Activated CD8-positive, alpha-beta T cell treated with anti-CD3 and anti-CD28 coated beads for 36 hours (primary cell): Measurements from ENCODE around the gene NUFIP1. TPM values are rescaled to one million over a fixed set of nuclear protein-coding genes. Genes with fewer than 3 reads are reported as not detected.
A peak's percentile ranks its signal among the peaks of the same experiment; 100 is the strongest.

ENCODE experiments used
- ATAC-seq: fragments of 200-7000 bp; cut with Tn5 transposase; one replicate; pipeline ENCODE4 v1.10.0; 2021; ENCODE audit warnings: mild to moderate bottlenecking, moderate library complexity
- CTCF ChIA-PET: fragments of 350-600 bp; sonication (Branson Sonifier 250); formaldehyde crosslinking; loops from one replicate; lab custom pipeline; 2021; ENCODE audit warnings: antibody characterized with exemption; lab: Charles Lee
- POLR2A ChIA-PET: fragments of 350-600 bp; sonication (Branson Sonifier 250); formaldehyde crosslinking; loops from one replicate; lab custom pipeline; 2021; ENCODE audit warnings: antibody characterized with exemption; lab: Charles Lee
- DNase-seq: peaks from one replicate; pipeline ENCODE4 v3.0.0-alpha.2; 2020
- H3K27ac Mint-ChIP-seq: one replicate; pipeline ENCODE4 v1.8.0; 2021; ENCODE audit warnings: mild to moderate bottlenecking, mixed read lengths
- H3K27me3 Mint-ChIP-seq: one replicate; pipeline ENCODE4 v1.8.0; 2021; ENCODE audit warnings: mixed read lengths
- H3K36me3 Mint-ChIP-seq: one replicate; pipeline ENCODE4 v1.8.0; 2021; ENCODE audit warnings: low read depth, mixed read lengths
- H3K4me1 Mint-ChIP-seq: one replicate; pipeline ENCODE4 v1.8.0; 2021; ENCODE audit warnings: low read depth, mixed read lengths
- H3K4me3 Mint-ChIP-seq: one replicate; pipeline ENCODE4 v1.8.0; 2021; ENCODE audit warnings: mild to moderate bottlenecking, moderate library complexity, mixed read lengths
- H3K9me3 Mint-ChIP-seq: one replicate; pipeline ENCODE4 v1.8.0; 2021; ENCODE audit warnings: mixed read lengths
- CTCF ChIP-seq: fragments of 200-600 bp; IDR thresholded peaks from one replicate; pipeline ENCODE4 v1.8.0; 2022; ENCODE audit warnings: antibody characterized with exemption, mild to moderate bottlenecking
- intact Hi-C: fragments of 100-400 bp; cut with micrococcal nuclease; formaldehyde crosslinking; loops from one replicate; pipeline ENCODE4 v1.10.0; 2022
- total RNA-seq, 2 experiments: library from RNA; stranded (reverse); gene quantifications; one replicate each; pipeline ENCODE4 v1.2.3, GENCODE V29; 2021

NUFIP1 gene
- total RNA-seq, 2 experiments from 2014 or later: 10.4 to 11.2 TPM

DNA sequence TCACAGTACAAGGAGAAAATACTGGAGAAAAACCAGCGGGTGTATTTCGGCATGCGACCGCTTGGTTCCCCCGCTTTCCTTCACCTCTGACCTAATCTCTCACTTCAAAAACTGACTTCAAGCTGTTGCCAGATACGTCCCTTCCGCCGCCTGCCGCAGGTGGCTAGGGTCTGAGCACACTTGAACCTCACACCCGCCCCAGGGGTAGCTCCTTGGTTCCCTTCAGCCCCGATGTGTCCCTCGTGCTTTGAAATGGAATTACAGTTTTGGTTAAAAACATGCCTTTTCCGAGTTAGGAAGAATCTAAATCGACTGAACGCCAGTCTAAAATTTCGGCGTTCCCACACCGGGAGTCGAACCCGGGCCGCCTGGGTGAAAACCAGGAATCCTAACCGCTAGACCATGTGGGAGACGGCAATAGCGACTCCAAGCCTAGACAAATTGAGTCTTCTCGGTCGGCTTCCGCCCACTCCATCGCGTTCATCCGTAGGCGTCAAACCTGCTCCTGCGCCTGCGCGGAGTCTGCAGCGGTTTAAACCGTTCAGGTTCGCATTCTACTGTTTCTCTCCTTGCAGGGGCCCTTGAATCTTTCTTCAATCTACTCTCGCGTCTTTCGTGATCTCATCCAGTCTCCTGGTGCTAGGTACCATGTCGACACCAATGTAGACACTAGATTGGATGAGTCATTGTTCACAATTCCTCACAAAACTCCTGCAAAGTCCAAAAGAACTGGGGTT lies 71.5 kb downstream of the NUFIP1 start:
- no peak overlapping the region for H3K27ac Mint-ChIP-seq
- peak; percentile 48 for TF ChIP-seq CTCF
- intact Hi-C loops: loop anchor here (5.0 kb wide), 1 partner anchor 435 kb away; no protein-coding TSS in a partner anchor
- ChIA-PET POLR2A (interaction anchor here (1.0 to 1.5 kb wide), 2 partner anchors 18 to 24 kb away, joined by 3 read pairs; no protein-coding TSS in a partner anchor), CTCF (interaction anchor here (0.7 to 2.5 kb wide), 10 partner anchors 10 to 434 kb away, joined by 3 to 12 read pairs (median 3); no protein-coding TSS in a partner anchor)
- H3K9me3 Mint-ChIP-seq: no peaks in the 10 kb centered on the region
- no peaks in the 10 kb centered on the region for H3K36me3 Mint-ChIP-seq
- no peaks in the 10 kb centered on the region for H3K27me3 Mint-ChIP-seq
- peaks cover 4% of the 10 kb centered on the region for H3K4me1 Mint-ChIP-seq
- ATAC-seq: peak; percentile 84
- no peak overlapping the region for H3K4me3 Mint-ChIP-seq
- peak; percentile 95 for DNase-seq

DNA sequence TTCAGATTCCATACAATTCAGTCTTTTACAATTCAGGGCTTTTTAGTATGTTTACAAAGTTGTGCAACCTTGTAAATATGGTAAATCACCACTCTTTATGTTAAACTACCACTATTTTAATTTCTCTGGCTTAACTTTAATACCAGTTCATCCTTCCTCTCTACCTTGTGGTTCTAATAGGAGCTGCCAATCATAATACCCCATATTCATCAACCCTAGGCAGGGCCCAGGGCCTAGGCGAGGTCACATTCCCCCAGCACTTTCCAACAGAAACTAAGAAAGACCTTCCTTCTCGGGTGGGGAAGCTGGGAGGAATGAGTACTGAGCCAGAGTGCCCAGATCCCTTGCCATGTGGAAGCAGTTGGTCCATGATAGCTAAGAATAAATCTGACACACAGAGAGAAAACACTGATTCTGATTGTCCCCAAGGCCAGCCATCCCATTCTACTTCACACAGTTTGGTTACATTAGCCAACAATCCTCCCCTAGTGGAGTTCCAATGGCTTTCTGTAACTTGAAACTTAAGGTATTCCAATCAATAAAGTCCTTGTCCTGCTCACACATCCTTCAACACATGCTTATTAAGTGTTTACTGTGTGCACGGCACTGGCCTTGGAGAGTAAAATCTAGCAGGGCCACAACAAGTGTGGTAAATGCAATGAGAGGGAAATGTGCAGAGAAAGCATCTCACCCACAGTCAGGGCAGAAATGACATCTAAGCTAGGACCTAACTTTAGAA lies 76.8 kb downstream of the NUFIP1 start:
- ATAC-seq: no peak
- TF ChIP-seq CTCF: no peak
- intact Hi-C loops: no loop called here
- CTCF ChIA-PET: interaction anchor here (1.0 kb wide), 1 partner anchor 429 kb away, joined by 5 read pairs; no protein-coding TSS in a partner anchor
- POLR2A ChIA-PET: no interaction called here
- H3K9me3 Mint-ChIP-seq: peaks cover 10% of the 10 kb centered on the region
- H3K27ac Mint-ChIP-seq: no peak overlapping the region
- no peaks in the 10 kb centered on the region for H3K27me3 Mint-ChIP-seq
- H3K4me3 Mint-ChIP-seq: no peak overlapping the region
- H3K36me3 Mint-ChIP-seq: no peaks in the 10 kb centered on the region
- H3K4me1 Mint-ChIP-seq: peaks cover 4% of the 10 kb centered on the region
- DNase-seq: no peak

DNA sequence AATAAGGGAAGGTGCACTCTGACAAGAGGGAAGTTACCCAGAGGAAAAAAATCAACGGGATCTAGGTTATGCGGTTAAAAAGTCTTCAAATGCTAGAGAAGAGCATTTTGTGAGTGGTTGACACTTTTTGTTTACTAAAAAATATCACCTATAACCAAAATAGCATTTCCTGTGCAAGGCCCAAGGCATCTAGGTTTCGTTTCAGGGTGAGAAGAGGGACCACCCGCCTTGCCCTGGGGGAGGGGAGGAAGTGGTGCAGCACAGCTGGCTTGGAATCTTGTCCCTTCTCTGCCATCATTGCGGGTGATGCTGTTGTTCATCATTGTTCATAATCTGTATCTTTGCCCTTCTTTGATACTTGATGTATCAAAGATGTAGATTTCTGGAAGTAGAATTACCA lies 80.6 kb downstream of the NUFIP1 start:
- Mint-ChIP-seq H3K36me3 (no peaks in the 10 kb centered on the region), H3K27me3 (no peaks in the 10 kb centered on the region), H3K9me3 (peaks cover 10% of the 10 kb centered on the region), H3K27ac (no peak overlapping the region), H3K4me1 (no peaks in the 10 kb centered on the region), H3K4me3 (no peak overlapping the region)
- no peak for ATAC-seq
- TF ChIP-seq CTCF: no peak
- no peak for DNase-seq
- intact Hi-C loops: no loop called here
- POLR2A ChIA-PET: no interaction called here
- CTCF ChIA-PET: no interaction called here

DNA sequence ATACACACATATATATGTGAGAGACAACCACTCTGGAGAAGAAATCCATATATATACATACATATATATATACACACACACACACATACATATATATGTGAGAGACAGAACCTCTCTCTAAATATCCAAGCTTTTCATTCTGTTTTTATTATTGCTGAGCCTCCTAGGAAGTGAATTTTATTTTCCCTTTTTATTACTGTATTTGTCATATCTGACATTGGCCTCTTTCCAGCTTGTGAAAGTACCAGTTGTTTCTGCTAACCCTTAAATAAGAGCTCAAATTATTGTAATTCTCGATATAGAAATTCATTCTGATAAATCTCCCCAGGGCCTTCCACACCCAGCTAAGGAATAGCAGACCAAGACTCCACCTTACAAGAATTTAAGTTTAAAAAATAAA lies 81.0 kb downstream of the NUFIP1 start:
- H3K27ac Mint-ChIP-seq: no peak overlapping the region
- POLR2A ChIA-PET: no interaction called here

More for the DNA sequence above, 81.0 kb downstream of the NUFIP1 start:
- H3K4me1 Mint-ChIP-seq: no peaks in the 10 kb centered on the region
- H3K36me3 Mint-ChIP-seq: no peaks in the 10 kb centered on the region
- DNase-seq (no peak), ATAC-seq (no peak)
- CTCF ChIA-PET: no interaction called here
- intact Hi-C loops: no loop called here
- peaks cover 10% of the 10 kb centered on the region for H3K9me3 Mint-ChIP-seq
- no peaks in the 10 kb centered on the region for H3K27me3 Mint-ChIP-seq
- TF ChIP-seq CTCF: no peak
- H3K4me3 Mint-ChIP-seq: no peak overlapping the region
